Posterior cingulate gyrus (tissue), 11 donors: ENCODE measurements around the gene CHST11.

ENCODE experiments used
- DNase-seq, 10 donors: peaks; one replicate each; pipeline versions ENCODE4 v3.0.0 to v3.0.0-alpha.2; 2020 to 2021; ENCODE audit warnings: mixed read lengths in 3 of 10
- intact Hi-C: fragments of 100-400 bp; cut with DNase I; formaldehyde crosslinking; loops from one replicate; pipeline ENCODE4 v1.15.1; 2023

The CHST11 gene

GRCh38 chr12:104615048-104615561 is 158.4 kb downstream of the CHST11 start:
- intact Hi-C loops, result no loop called here
- no peak for DNase-seq

GRCh38 chr12:104618691-104619090 is 161.9 kb downstream of the CHST11 start:
- intact Hi-C loops, result no loop called here
- DNase-seq, result no peak

- DNase-seq, result no peak
- intact Hi-C loops, result no loop called here
Measured at GRCh38 chr12:104619305-104619704, 162.6 kb downstream of the CHST11 start.

- intact Hi-C loops, result no loop called here
- no peak for DNase-seq
Measured at GRCh38 chr12:104620837-104621531, 164.2 kb downstream of the CHST11 start.

GRCh38 chr12:104622928-104623327 is 166.2 kb downstream of the CHST11 start:
- intact Hi-C loops, result no loop called here
- DNase-seq, result no peak

- DNase-seq, result no peak
- intact Hi-C loops, result no loop called here
Measured at GRCh38 chr12:104623883-104624282, 167.1 kb downstream of the CHST11 start.

GRCh38 chr12:104624529-104624928 is 167.8 kb downstream of the CHST11 start:
- no peak for DNase-seq
- intact Hi-C loops, result no loop called here

GRCh38 chr12:104626069-104626837 is 169.5 kb downstream of the CHST11 start:
- DNase-seq, result no peak
- intact Hi-C loops, result no loop called here

- DNase-seq, result no peak
- intact Hi-C loops, result no loop called here
Measured at GRCh38 chr12:104627231-104627989, 170.7 kb downstream of the CHST11 start.

GRCh38 chr12:104627990-104628830 is 171.5 kb downstream of the CHST11 start:
- no peak for DNase-seq
- intact Hi-C loops, result no loop called here

GRCh38 chr12:104628831-104629135 is 172.0 kb downstream of the CHST11 start:
- no peak for DNase-seq
- intact Hi-C loops, result no loop called here

GRCh38 chr12:104630230-104630670 is 173.5 kb downstream of the CHST11 start:
- intact Hi-C loops, result no loop called here

GRCh38 chr12:104631867-104632266 is 175.1 kb downstream of the CHST11 start:
- intact Hi-C loops, result no loop called here
- DNase-seq, result no peak

More at GRCh38 chr12:104630230-104630670, 173.5 kb downstream of the CHST11 start:
- no peak for DNase-seq

- intact Hi-C loops, result no loop called here
- no peak for DNase-seq
Measured at GRCh38 chr12:104632724-104633201, 176.0 kb downstream of the CHST11 start.

GRCh38 chr12:104634044-104634443 is 177.3 kb downstream of the CHST11 start:
- intact Hi-C loops, result no loop called here
- no peak for DNase-seq

- intact Hi-C loops, result no loop called here
- no peak for DNase-seq
Measured at GRCh38 chr12:104634852-104635251, 178.1 kb downstream of the CHST11 start.

GRCh38 chr12:104635607-104636343 is 179.0 kb downstream of the CHST11 start:
- no peak for DNase-seq
- intact Hi-C loops, result no loop called here

GRCh38 chr12:104636496-104636895 is 179.7 kb downstream of the CHST11 start:
- intact Hi-C loops, result no loop called here
- no peak for DNase-seq

- intact Hi-C loops, result no loop called here
- DNase-seq, result no peak
Measured at GRCh38 chr12:104637604-104638003, 180.9 kb downstream of the CHST11 start.
